ENCODE measurements around the gene SRSF4. TPM values are rescaled to one million over a fixed set of nuclear protein-coding genes. Genes with fewer than 3 reads are reported as not detected.
"Not testable (repeated sequence)": the region's sequence is repeated elsewhere in the genome, so short reads cannot be mapped to it uniquely, and the experiment has no call there.

The SRSF4 gene
- total and polyA plus RNA-seq, 2 of the 8 experiments (the other 6 are each of a cell fraction or from before 2014, with no cell fraction given) = 34.9 to 86.5 TPM

DNA sequence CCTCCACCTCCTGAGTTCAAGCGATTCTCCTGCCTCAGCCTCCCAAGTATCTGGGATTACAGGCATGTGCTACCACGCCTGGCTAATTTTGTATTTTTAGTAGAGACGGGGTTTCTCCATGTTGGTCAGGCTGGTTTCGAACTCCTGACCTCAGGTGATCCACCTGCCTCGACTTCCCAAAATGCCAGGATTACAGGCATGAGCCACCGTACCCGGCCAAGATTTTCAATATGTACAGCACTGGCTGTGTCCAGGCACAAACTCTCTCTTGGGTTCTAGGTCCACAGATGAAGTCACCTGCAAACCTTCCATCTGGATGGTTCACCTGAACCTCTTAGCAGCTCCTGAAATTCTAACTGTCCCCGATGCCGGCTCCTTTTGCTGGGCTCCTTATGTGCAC is 31.4 kb downstream of the SRSF4 start:
- not testable (repeated sequence) for H3K9me3 ChIP-seq (ENCODE audit: insufficient read depth in 2 of 2, low read depth in 1 of 2, low read length in 1 of 2); H4K8ac ChIP-seq (ENCODE audit: extremely low read depth, insufficient read depth, low read length); H3K79me1 ChIP-seq (ENCODE audit: low read depth, low read length); H3K18ac ChIP-seq (ENCODE audit: extremely low read depth, low read length); H2BK20ac ChIP-seq (ENCODE audit: low read length); H4K5ac ChIP-seq (ENCODE audit: insufficient read length, low read depth, low read length); H3K23me2 ChIP-seq (ENCODE audit: low read depth, low read length); H2AFZ ChIP-seq (ENCODE audit: low read length); H4K91ac ChIP-seq (replicated peaks; ENCODE audit: insufficient read length, low read length); H4K20me1 ChIP-seq (replicated peaks in 1 of 2; ENCODE audit: control insufficient read depth in 1 of 2, insufficient read depth in 2 of 2, low read length in 2 of 2); H3K4me2 ChIP-seq (ENCODE audit: insufficient read depth in 1 of 2, low read depth in 2 of 2, low read length in 2 of 2); H2BK5ac ChIP-seq (ENCODE audit: low read depth, low read length); FAIRE-seq; H3K14ac ChIP-seq (ENCODE audit: insufficient read length); H3K9ac ChIP-seq (replicated peaks in 1 of 4; ENCODE audit: extremely low read depth in 1 of 4, low read depth in 3 of 4, low read length in 3 of 4); H3K27ac ChIP-seq (ENCODE audit: low read depth, low read length); H3K23ac ChIP-seq (ENCODE audit: insufficient read length); H3K4me3 ChIP-seq (ENCODE audit: extremely low read depth in 1 of 4, insufficient read depth in 2 of 4, low read depth in 3 of 4, low read length in 4 of 4); H2BK12ac ChIP-seq (ENCODE audit: low read depth, low read length); H2BK120ac ChIP-seq (replicated peaks; ENCODE audit: low read depth, low read length); DNase-seq (ENCODE audit: low read depth in 1 of 2, low spot score in 2 of 2); H3K4me1 ChIP-seq (replicated peaks in 1 of 4; ENCODE audit: control insufficient read depth in 3 of 4, insufficient read depth in 4 of 4, low read length in 3 of 4); H3K27me3 ChIP-seq (replicated peaks in 1 of 4; ENCODE audit: control insufficient read depth in 3 of 4, extremely low read depth in 1 of 4, insufficient read depth in 3 of 4, low read length in 3 of 4); H2BK15ac ChIP-seq (ENCODE audit: low read length); H2AK5ac ChIP-seq (ENCODE audit: low read depth, low read length); H3K56ac ChIP-seq (replicated peaks; ENCODE audit: insufficient read length, low read depth, low read length); H3K4ac ChIP-seq (replicated peaks; ENCODE audit: insufficient read length, low read depth, low read length); H3K79me2 ChIP-seq (ENCODE audit: control insufficient read depth in 1 of 2, insufficient read depth in 2 of 2, low read length in 2 of 2)
- H3K36me3 ChIP-seq (ENCODE audit: control insufficient read depth in 2 of 4, insufficient read depth in 4 of 4, low read length in 3 of 4) = peaks cover 30 to 95% (median 76%) of the 10 kb centered on the region in 4 experiments
- WGBS, 2 experiments (ENCODE audit: extremely low coverage in 1 of 2, insufficient coverage in 1 of 2, insufficient read length in 1 of 2, insufficient replicate concordance in 2 of 2, low coverage in 1 of 2, low lambda C conversion rate in 2 of 2, missing lambda C conversion rate in 1 of 2) = 93% methylated on average over 9 of the region's 9 CpGs; no CpG with 5 or more reads in 1 of the 2 experiments
- ChIA-PET CTCF (ENCODE audit: partially characterized antibody) (interaction anchor here (0.9 to 2.4 kb wide), 4 partner anchors 17 to 52 kb away, joined by 3 to 9 read pairs (median 6); no protein-coding TSS in a partner anchor), POLR2A (ENCODE audit: partially characterized antibody) (interaction anchor here (0.5 to 1.6 kb wide), 3 partner anchors 9 to 31 kb away, joined by 3 to 5 read pairs (median 3); partner anchors contain the start of gene SRSF4)

All from H1 (cell line).